Activated naive CD4-positive, alpha-beta T cell treated with anti-CD3 and anti-CD28 coated beads, Interleukin-2, amount 50 U/mL, for 24 hours (primary cell): ENCODE results near the gene TMEM94.

ENCODE experiments used
- H3K27ac Mint-ChIP-seq: one replicate; pipeline ENCODE4 v1.8.0; 2021; ENCODE audit warnings: mild to moderate bottlenecking, mixed read lengths
- H3K27me3 Mint-ChIP-seq: one replicate; pipeline ENCODE4 v1.8.0; 2021; ENCODE audit warnings: mixed read lengths
- H3K36me3 Mint-ChIP-seq: one replicate; pipeline ENCODE4 v1.8.0; 2021; ENCODE audit warnings: mixed read lengths
- H3K4me1 Mint-ChIP-seq: one replicate; pipeline ENCODE4 v1.8.0; 2021; ENCODE audit warnings: mixed read lengths
- H3K4me3 Mint-ChIP-seq: one replicate; pipeline ENCODE4 v1.8.0; 2021; ENCODE audit warnings: mild to moderate bottlenecking, mixed read lengths
- H3K9me3 Mint-ChIP-seq: one replicate; pipeline ENCODE4 v1.8.0; 2021; ENCODE audit warnings: mixed read lengths

TMEM94 gene

DNA sequence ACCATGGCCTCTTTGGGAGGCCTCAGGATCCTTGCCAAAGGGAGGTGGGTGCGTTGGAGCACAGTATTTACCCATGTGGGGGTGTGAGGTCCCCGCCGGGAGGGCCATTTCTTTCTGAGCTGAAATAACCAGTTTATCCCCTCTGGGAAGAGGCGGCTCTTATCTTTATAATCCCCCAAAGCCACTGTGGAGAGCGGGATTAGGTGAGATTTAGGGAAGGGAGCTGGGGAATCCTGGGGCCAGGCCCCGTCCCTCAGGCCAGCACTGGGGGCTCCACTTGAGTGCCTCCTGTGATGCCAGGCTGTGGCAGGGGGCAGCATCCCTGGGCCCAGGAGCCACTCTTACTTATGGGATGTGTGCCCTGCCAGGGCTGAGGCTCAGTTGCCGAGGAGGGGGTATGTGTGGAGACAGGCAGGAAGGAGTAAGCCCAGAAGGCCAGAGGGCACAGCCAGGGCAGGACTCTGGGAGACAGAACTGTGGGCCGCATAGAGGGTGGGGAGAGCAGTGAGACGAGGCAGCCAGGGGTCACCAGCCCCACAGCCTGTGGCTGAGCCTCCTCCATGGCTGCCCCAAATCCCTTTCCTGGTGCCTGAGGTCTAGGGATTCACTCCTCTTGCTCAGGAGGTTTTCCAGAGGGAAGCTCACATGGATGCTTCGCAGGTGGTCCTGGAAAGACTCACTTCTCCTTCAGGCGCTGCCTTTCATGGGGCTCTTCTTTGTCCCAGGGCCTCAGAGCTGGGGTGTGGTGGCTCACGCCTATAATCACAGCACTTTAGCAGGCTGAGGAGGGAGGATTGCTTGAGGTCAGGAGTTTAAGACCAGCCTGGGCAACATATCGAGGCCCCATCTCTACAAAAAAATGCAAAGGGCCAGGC, 25.0 kb downstream of the TMEM94 start:
- no peak overlapping the region for H3K27ac Mint-ChIP-seq
- peaks cover 13% of the 10 kb centered on the region for H3K4me1 Mint-ChIP-seq
- peaks cover 1% of the 10 kb centered on the region for H3K36me3 Mint-ChIP-seq
- no peaks in the 10 kb centered on the region for H3K9me3 Mint-ChIP-seq
- H3K4me3 Mint-ChIP-seq = no peak overlapping the region
- no peaks in the 10 kb centered on the region for H3K27me3 Mint-ChIP-seq

DNA sequence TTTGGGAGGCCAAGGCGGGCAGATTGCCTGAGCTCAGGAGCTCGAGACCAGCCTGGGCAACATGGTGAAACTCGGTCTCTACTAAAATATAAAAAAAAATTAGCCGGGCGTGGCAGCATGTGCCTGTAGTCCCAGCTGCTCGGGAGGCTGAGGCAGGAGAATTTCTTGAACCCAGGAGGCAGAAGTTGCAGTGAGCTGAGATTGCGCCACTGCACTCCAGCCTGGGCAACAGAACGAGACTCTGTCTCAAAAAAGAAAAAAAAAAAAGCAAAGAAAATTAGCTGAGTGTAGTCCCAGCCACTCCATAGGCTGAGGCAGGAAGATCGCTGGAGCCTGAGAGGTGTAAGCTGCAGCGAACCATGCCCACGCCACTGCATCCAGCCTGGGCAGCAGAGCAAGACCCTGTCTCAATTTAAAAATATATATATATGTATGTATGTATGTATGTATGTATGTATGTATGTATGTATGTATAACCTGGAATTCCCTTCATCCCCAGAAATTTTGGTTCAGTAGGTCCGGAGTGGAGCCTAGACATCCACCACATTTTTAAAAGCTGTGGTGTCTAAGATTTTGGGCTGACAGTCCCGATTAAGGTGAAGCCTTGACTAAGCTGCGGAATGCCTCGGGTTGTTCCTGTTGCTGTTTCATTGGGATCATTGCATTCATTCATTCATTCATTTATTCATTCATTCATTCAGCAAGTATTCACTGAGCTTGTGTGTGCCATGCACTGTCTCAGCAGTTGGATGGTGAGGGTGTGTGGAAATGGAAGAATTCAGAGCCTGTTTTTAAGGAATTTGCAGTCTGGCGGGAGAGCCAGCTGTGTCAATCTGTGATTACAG, 25.9 kb downstream of the TMEM94 start:
- H3K9me3 Mint-ChIP-seq = no peaks in the 10 kb centered on the region
- no peak overlapping the region for H3K4me3 Mint-ChIP-seq
- no peaks in the 10 kb centered on the region for H3K27me3 Mint-ChIP-seq
- no peak overlapping the region for H3K27ac Mint-ChIP-seq
- peaks cover 22% of the 10 kb centered on the region for H3K4me1 Mint-ChIP-seq
- peaks cover 3% of the 10 kb centered on the region for H3K36me3 Mint-ChIP-seq

DNA sequence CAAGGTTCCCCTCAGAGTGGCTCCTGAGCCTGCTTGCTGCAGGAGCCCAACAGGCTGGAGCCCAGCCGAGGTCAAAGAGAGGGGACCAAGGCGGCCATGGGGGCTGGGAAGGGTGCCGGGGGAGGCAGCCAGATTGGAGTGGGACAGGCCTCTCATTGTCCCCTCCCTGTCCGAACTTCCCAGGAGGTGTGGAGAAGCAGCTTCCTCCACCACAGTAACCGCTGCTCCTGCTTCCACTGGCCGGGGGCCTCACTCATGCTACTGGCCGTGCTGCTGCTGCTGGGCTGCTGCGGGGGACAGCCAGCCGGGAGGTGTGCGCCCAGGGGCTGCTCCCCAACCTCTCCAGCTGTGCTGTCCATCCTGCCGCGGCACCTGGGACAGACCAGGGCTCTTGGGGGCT, 29.3 kb downstream of the TMEM94 start:
- H3K27ac Mint-ChIP-seq = no peak overlapping the region
- no peaks in the 10 kb centered on the region for H3K9me3 Mint-ChIP-seq
- no peak overlapping the region for H3K4me3 Mint-ChIP-seq
- peaks cover 35% of the 10 kb centered on the region for H3K4me1 Mint-ChIP-seq
- no peaks in the 10 kb centered on the region for H3K27me3 Mint-ChIP-seq
- peaks cover 2% of the 10 kb centered on the region for H3K36me3 Mint-ChIP-seq

DNA sequence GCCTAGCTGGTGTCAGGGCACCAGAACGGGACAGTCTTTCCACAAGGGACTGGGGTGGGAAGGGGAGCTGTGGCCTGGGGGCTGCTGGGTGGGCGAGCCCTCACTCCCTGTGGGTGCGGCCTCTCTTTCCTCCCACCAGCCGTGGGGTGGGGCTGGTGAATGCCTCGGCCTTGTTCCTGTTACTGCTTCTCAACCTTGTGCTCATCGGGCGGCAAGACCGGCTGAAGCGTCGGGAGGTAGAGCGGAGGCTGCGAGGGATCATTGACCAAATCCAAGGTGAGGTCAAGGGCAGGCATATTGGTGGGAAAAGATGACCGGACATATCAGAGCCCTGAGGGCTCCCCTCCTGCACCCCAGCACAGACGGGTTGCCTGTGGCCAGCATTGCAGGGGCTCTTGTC, 29.7 kb downstream of the TMEM94 start:
- Mint-ChIP-seq H3K36me3 (peaks cover 2% of the 10 kb centered on the region), H3K27me3 (no peaks in the 10 kb centered on the region), H3K9me3 (no peaks in the 10 kb centered on the region), H3K4me3 (no peak overlapping the region), H3K4me1 (peaks cover 35% of the 10 kb centered on the region), H3K27ac (peak overlapping the region; percentile 76)

DNA sequence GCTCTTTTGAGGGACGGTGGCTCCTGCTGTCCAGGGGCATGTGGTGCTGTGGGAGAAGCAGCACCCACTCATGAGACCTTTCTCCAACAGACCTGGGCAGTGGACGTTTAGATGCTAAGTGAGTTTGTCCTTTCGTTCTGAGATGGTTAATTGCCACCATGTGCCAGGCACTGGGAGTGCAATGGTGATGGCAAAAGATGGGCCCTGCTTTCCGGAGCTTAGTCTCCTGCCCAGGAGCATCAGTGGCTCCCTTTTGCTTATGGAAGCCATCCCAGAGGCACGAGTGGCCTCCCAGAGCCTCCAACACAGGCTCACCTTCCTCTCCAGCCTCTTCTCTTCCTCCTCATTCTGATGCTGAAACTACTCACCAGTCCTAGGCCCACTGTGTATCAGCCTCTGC, 30.5 kb downstream of the TMEM94 start:
- no peaks in the 10 kb centered on the region for H3K9me3 Mint-ChIP-seq
- no peaks in the 10 kb centered on the region for H3K27me3 Mint-ChIP-seq
- peak overlapping the region; percentile 61 for H3K4me3 Mint-ChIP-seq
- H3K36me3 Mint-ChIP-seq = peaks cover 3% of the 10 kb centered on the region
- peaks cover 35% of the 10 kb centered on the region for H3K4me1 Mint-ChIP-seq
- peak overlapping the region; percentile 89 for H3K27ac Mint-ChIP-seq

DNA sequence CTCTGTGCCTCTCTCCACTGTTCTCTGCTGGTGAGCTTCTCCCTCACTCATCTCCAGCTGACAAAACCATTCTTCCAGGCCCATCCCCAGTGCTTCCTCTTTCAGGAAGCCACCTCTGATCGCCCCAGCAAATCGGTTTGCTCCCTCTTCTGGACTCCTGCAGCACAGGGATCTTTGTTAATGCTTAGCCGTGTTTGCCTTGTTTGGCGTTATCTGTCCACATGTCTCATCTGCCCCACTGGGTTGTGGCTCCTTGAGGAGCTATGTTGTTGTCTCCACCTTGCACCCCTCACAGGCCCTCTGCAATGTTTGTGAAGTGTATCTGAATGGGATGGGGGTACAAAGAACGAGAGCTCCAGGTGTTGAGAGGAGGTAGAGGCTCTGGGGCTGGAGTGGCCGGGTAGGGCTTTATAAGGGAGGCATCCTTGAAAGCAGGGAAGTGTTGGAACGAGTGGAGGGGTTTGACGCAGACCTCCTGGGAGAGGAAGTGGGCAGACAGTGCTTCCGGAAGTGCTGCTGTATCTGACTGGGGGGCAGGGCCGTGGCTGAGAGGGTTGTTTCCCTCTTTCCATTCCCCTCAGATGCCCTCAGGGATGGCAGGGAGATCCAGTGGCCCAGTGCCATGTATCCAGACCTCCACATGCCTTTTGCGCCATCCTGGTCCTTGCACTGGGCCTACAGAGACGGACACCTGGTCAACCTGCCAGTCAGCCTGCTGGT, 31.1 kb downstream of the TMEM94 start:
- H3K9me3 Mint-ChIP-seq = no peaks in the 10 kb centered on the region
- peaks cover 35% of the 10 kb centered on the region for H3K4me1 Mint-ChIP-seq
- H3K27me3 Mint-ChIP-seq = no peaks in the 10 kb centered on the region
- peak overlapping the region; percentile 61 for H3K4me3 Mint-ChIP-seq
- peaks cover 3% of the 10 kb centered on the region for H3K36me3 Mint-ChIP-seq
- peak overlapping the region; percentile 89 for H3K27ac Mint-ChIP-seq

DNA sequence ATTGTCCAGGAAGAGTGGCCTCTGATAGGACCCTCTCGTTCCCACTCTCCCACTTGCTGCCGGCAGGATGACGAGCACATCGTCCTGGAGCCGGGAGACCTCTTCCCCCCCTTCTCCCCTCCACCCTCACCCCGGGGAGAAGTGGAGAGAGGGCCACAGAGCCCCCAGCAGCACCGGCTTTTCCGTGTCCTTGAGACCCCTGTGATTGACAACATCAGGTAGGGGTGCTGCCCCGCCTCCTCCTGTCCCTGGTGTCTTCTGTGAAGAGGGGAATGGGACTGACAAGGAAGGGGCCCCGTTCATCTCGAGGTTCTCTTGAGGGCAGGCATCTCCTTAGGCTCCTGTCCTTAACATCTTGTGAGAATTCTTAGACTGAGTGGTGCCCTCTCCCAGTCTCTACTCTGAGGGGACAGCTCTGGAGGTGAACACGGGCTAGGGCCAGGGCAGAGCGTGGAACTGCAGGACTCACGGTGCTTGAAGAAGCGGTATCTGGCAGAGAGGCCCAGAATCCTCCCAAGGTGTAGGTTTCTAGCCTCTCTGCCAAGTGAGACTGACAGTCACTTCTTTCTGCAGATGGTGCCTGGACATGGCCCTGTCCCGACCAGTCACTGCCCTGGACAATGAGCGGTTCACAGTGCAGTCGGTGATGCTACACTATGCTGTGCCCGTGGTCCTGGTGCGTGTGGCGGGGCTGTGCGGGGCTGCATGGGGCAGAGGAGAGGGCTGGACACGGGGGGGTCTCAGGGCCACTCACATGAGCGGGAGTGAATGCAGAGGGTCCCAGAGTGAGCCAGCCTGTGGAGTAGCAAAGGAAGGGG, 32.5 kb downstream of the TMEM94 start:
- H3K27me3 Mint-ChIP-seq = no peaks in the 10 kb centered on the region
- no peak overlapping the region for H3K4me3 Mint-ChIP-seq
- H3K4me1 Mint-ChIP-seq = peaks cover 30% of the 10 kb centered on the region
- H3K36me3 Mint-ChIP-seq = peaks cover 3% of the 10 kb centered on the region
- H3K27ac Mint-ChIP-seq = peak overlapping the region; percentile 59
- no peaks in the 10 kb centered on the region for H3K9me3 Mint-ChIP-seq

DNA sequence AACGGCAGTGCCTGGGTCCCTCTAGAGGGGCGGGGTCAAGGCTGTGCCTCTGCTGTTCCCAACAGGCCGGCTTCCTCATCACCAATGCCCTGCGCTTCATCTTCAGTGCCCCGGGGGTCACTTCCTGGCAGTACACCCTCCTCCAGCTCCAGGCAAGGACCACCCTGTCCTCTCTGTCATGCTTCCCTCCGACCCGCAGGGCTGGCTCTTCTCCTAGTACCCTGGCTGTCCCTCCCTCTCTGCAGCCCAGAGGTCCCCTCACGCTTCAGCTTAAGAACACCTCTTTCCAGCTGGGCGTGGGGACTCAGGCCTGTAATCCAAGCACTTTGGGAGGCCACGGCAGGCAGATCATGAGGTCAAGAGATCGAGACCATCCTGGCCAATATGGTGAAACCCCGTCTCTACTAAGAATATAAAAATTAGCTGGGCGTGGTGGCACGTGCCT, 33.1 kb downstream of the TMEM94 start:
- peaks cover 30% of the 10 kb centered on the region for H3K4me1 Mint-ChIP-seq
- no peak overlapping the region for H3K4me3 Mint-ChIP-seq

DNA sequence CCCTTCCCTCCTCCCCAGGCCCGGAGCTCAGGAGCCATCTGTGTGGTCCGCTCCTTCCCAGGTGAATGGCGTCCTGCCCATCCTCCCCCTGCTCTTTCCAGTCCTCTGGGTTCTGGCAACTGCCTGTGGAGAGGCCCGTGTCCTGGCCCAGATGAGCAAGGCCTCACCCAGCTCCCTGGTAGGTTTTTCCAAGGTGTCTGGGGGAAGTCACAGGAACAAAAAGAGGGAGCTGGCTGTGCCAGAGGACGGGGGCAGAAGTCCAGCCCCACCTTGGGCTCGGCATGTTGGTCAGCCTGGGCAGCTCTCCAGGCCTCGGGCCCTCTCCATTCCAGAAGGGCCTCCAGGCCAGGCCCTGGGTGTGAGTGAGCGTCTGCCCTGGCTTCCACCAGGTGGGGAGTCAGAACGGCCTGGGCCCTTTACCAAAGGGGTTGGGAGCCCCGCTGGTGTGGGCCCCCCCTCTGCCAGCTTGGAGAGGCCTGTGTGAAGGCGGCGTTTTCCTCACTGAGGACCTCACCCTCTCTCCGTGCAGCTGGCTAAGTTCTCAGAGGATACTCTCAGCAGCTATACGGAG, 33.8 kb downstream of the TMEM94 start:
- H3K4me1 Mint-ChIP-seq = peaks cover 26% of the 10 kb centered on the region

More for the DNA sequence above, 33.1 kb downstream of the TMEM94 start:
- Mint-ChIP-seq H3K27ac (no peak overlapping the region), H3K9me3 (no peaks in the 10 kb centered on the region), H3K36me3 (peaks cover 3% of the 10 kb centered on the region), H3K27me3 (no peaks in the 10 kb centered on the region)

DNA sequence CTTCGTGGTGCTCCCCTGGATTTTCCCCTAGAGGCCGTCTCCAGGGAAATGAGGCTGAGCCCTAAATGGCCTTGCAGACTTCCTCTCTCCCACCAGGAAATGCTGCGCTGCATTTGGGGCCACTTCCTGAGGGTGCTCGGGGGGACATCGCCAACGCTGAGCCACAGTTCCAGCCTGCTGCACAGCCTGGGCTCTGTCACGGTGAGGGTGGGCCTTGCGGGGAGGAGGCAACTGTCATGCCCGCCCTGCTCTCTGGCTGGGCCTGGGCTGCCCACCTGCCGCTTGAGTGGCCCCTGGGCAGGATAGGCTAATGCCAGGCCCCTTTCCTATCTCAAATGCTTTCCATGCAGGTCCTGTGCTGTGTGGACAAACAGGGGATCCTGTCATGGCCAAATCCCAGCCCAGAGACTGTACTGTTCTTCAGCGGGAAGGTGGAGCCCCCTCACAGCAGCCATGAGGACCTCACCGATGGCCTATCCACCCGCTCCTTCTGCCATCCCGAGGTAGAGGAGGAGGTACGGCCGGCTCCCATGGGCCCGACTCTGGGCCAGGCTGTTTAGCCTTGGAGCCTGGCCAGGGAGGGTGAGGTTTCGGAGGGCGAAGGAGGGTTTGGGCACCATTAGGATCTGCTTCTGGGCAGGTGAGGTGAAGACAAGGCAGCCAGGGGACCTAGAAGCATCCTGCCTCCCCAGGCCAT, 34.7 kb downstream of the TMEM94 start:
- H3K27ac Mint-ChIP-seq = no peak overlapping the region
- H3K27me3 Mint-ChIP-seq = no peaks in the 10 kb centered on the region
- H3K9me3 Mint-ChIP-seq = no peaks in the 10 kb centered on the region
- no peak overlapping the region for H3K4me3 Mint-ChIP-seq
- peaks cover 3% of the 10 kb centered on the region for H3K36me3 Mint-ChIP-seq
- peaks cover 25% of the 10 kb centered on the region for H3K4me1 Mint-ChIP-seq

More for the DNA sequence above, 33.8 kb downstream of the TMEM94 start:
- Mint-ChIP-seq H3K27me3 (no peaks in the 10 kb centered on the region), H3K9me3 (no peaks in the 10 kb centered on the region), H3K27ac (no peak overlapping the region), H3K36me3 (peaks cover 3% of the 10 kb centered on the region), H3K4me3 (no peak overlapping the region)

DNA sequence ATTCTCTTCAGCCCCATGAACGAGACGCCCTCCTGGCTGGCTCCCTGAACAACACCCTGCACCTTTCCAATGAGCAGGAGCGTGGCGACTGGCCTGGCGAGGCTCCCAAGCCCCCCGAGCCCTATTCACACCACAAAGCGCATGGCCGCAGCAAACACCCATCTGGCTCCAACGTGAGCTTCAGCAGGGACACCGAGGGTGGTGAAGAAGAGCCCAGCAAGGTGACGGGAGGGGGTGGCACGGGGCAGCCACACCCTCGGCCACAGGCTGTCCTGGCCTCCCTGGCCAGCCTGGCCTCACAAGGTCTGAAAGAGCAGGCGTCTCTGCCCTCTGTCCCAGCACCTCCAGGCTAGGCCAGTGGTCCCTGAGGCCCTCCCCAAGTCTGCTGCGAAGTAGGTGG, 35.2 kb downstream of the TMEM94 start:
- H3K4me1 Mint-ChIP-seq = peaks cover 19% of the 10 kb centered on the region
- H3K4me3 Mint-ChIP-seq = no peak overlapping the region
- H3K27me3 Mint-ChIP-seq = no peaks in the 10 kb centered on the region
- H3K27ac Mint-ChIP-seq = no peak overlapping the region
- H3K36me3 Mint-ChIP-seq = peaks cover 3% of the 10 kb centered on the region
- H3K9me3 Mint-ChIP-seq = no peaks in the 10 kb centered on the region

DNA sequence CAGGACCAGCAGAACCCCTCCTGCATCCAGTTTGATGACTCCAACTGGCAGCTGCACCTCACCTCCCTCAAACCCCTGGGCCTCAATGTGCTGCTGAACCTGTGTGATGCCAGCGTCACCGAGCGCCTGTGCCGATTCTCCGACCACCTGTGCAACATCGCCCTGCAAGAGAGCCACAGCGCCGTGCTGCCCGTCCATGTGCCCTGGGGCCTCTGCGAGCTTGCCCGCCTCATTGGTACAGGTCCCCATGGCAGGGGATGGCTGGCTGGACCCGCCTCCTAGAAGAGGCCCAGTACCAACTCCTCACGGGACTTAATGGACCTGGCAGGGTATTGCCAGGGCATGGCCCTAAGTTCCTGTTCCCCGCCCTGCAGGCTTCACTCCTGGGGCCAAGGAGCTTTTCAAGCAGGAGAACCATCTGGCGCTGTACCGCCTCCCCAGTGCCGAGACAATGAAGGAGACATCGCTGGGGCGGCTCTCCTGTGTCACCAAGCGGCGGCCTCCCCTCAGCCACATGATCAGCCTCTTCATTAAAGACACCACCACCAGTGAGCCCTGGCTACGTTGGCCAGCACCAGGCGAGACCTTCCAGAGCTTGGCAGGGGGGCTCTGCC, 36.2 kb downstream of the TMEM94 start:
- peaks cover 2% of the 10 kb centered on the region for H3K36me3 Mint-ChIP-seq
- H3K9me3 Mint-ChIP-seq = no peaks in the 10 kb centered on the region
- no peaks in the 10 kb centered on the region for H3K27me3 Mint-ChIP-seq
- H3K27ac Mint-ChIP-seq = no peak overlapping the region
- no peak overlapping the region for H3K4me3 Mint-ChIP-seq
- H3K4me1 Mint-ChIP-seq = peaks cover 12% of the 10 kb centered on the region

DNA sequence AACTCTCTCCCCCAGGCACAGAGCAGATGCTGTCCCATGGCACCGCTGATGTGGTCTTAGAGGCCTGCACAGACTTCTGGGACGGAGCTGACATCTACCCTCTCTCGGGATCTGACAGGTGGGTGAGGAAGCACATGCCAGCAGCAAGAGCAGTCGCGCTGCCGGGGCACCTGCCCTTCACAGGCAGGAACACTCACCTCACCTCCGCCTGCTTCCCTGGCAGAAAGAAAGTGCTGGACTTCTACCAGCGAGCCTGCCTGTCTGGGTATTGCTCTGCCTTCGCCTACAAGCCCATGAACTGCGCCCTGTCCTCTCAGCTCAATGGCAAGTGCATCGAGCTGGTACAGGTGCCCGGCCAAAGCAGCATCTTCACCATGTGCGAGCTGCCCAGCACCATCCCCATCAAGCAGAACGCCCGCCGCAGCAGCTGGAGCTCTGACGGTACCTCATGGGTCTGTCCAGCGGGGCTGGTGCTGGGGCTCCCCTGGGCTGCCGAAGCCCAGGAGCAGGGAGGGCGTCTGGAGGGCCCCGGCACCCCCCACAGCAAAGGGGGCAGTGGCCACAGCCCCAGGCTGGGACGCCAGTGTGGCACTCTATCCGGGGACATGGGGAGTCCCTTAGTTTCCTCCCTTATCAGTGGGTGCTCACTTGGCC, 37.2 kb downstream of the TMEM94 start:
- Mint-ChIP-seq H3K4me1 (peaks cover 3% of the 10 kb centered on the region), H3K9me3 (no peaks in the 10 kb centered on the region), H3K4me3 (no peak overlapping the region), H3K27ac (no peak overlapping the region), H3K27me3 (no peaks in the 10 kb centered on the region), H3K36me3 (peaks cover 2% of the 10 kb centered on the region)
